Neural cell (in vitro differentiated cells): ENCODE results near the gene LPCAT3. TPM values are rescaled to one million over a fixed set of nuclear protein-coding genes. Genes with fewer than 3 reads are reported as not detected.

Experiments used
- H2AFZ ChIP-seq: fragments of 200-600, 300-800 bp; sonication (generic), shearing (Covaris generic); 2 replicates; pipeline ENCODE4 v1.6.0; 2014; ENCODE audit warnings: low read depth, mild to moderate bottlenecking, antibody characterized with exemption, low read length, moderate library complexity
- H3F3A ChIP-seq: fragments of 200-600 bp; shearing (Covaris generic); 2 replicates; pipeline ENCODE4 v1.6.1; 2016; ENCODE audit warnings: mild to moderate bottlenecking, moderate library complexity, mixed read lengths, antibody characterized with exemption, low read length; ENCODE audit not compliant: insufficient read depth, poor library complexity, severe bottlenecking
- H3K27ac ChIP-seq: fragments of 200-600, 300-800 bp; sonication (generic), shearing (Covaris generic); 2 replicates; pipeline ENCODE4 v1.5.1; 2014; ENCODE audit warnings: mild to moderate bottlenecking, low read length, moderate library complexity
- H3K27me3 ChIP-seq: fragments of 300-800, 200-600 bp; sonication (generic), shearing (Covaris generic); 2 replicates; pipeline ENCODE4 v1.6.0; 2014; ENCODE audit warnings: mild to moderate bottlenecking, low read depth, low read length, moderate library complexity; ENCODE audit not compliant: insufficient read depth
- H3K36me3 ChIP-seq: fragments of 300-800, 200-600 bp; sonication (generic), shearing (Covaris generic); 2 replicates; pipeline ENCODE4 v1.5.1; 2014; ENCODE audit warnings: mild to moderate bottlenecking, antibody characterized with exemption, low read length, moderate library complexity; ENCODE audit not compliant: insufficient read depth
- H3K4me2 ChIP-seq: fragments of 300-800, 200-600 bp; sonication (generic), shearing (Covaris generic); 2 replicates; pipeline ENCODE4 v1.6.0; 2014; ENCODE audit warnings: mild to moderate bottlenecking, low read length
- H3K4me3 ChIP-seq: fragments of 300-800, 200-600 bp; sonication (generic), shearing (Covaris generic); 2 replicates; pipeline ENCODE4 v1.5.1; 2014; ENCODE audit warnings: mild to moderate bottlenecking, low read length, moderate library complexity
- H3K79me2 ChIP-seq: fragments of 200-600 bp; shearing (Covaris generic); replicated peaks from 2 replicates; pipeline ENCODE4 v1.6.0; 2014; ENCODE audit warnings: mild to moderate bottlenecking, low read length, moderate library complexity; ENCODE audit not compliant: insufficient read depth
- H3K9ac ChIP-seq: fragments of 300-800, 200-600 bp; sonication (generic), shearing (Covaris generic); 2 replicates; pipeline ENCODE4 v1.6.1; 2016; ENCODE audit warnings: mild to moderate bottlenecking, low read length, mixed read lengths
- H3K9me2 ChIP-seq: fragments of 200-600 bp; shearing (Covaris generic); 2 replicates; pipeline ENCODE4 v1.6.1; 2016; ENCODE audit warnings: mild to moderate bottlenecking, low read length, mixed read lengths; ENCODE audit not compliant: insufficient read depth
- H3K9me3 ChIP-seq: fragments of 200-600, 300-800 bp; sonication (generic), shearing (Covaris generic); 2 replicates; pipeline ENCODE4 v1.6.1; 2016; ENCODE audit warnings: mild to moderate bottlenecking, mixed run types, low read length, moderate library complexity, mixed read lengths
- H4K20me1 ChIP-seq: fragments of 200-600 bp; shearing (Covaris generic); 2 replicates; pipeline ENCODE4 v1.6.1; 2016; ENCODE audit warnings: mild to moderate bottlenecking, mixed run types; ENCODE audit not compliant: insufficient read depth
- CTCF ChIP-seq: fragments of 450-650 bp; IDR thresholded peaks from 2 replicates; pipeline ENCODE4 v1.5.1; 2014; ENCODE audit warnings: antibody characterized with exemption, mild to moderate bottlenecking, moderate library complexity; ENCODE audit not compliant: poor library complexity, severe bottlenecking
- EP300 ChIP-seq: fragments of 450-650 bp; conservative IDR thresholded peaks from 2 replicates; pipeline ENCODE4 v1.6.1; 2014; ENCODE audit warnings: antibody characterized with exemption, mild to moderate bottlenecking, moderate library complexity; ENCODE audit not compliant: poor library complexity, severe bottlenecking
- EZH2 ChIP-seq: fragments of 200-600, 300-800 bp; shearing (Covaris generic), sonication (generic); IDR thresholded peaks from 2 replicates; pipeline ENCODE4 v1.6.1; 2014; ENCODE audit warnings: antibody characterized with exemption, low read length, borderline replicate concordance, mild to moderate bottlenecking; ENCODE audit not compliant: insufficient read depth, poor library complexity, severe bottlenecking
- MXI1 ChIP-seq: fragments of 450-650 bp; conservative IDR thresholded peaks from 2 replicates; pipeline ENCODE4 v1.6.1; 2014; ENCODE audit warnings: antibody characterized with exemption, mild to moderate bottlenecking; ENCODE audit not compliant: poor library complexity, severe bottlenecking
- POLR2AphosphoS5 ChIP-seq: IDR thresholded peaks from 2 replicates; pipeline ENCODE4 v1.6.1; 2012
- RAD21 ChIP-seq: fragments of 450-650 bp; conservative IDR thresholded peaks from 2 replicates; pipeline ENCODE4 v1.6.1; 2014; ENCODE audit warnings: antibody characterized with exemption, mild to moderate bottlenecking, moderate library complexity
- REST ChIP-seq: IDR thresholded peaks from 2 replicates; pipeline ENCODE4 v1.6.1; 2012; ENCODE audit warnings: borderline replicate concordance
- SMC3 ChIP-seq: fragments of 450-650 bp; conservative IDR thresholded peaks from 2 replicates; pipeline ENCODE4 v1.6.1; 2014; ENCODE audit warnings: antibody characterized with exemption, mild to moderate bottlenecking, moderate library complexity; ENCODE audit not compliant: poor library complexity
- TAF1 ChIP-seq: IDR thresholded peaks from 2 replicates; pipeline ENCODE4 v1.6.1; 2012; ENCODE audit warnings: low read depth
- polyA plus RNA-seq: library from polyadenylated mRNA; depleted of rRNA; stranded (reverse); fragments of >200 nt; gene quantifications from 2 replicates; pipeline ENCODE4 v1.2.3, GENCODE V29; 2014

LPCAT3 gene
- polyA plus RNA-seq, 1 donor from 2014 or later, result 14.4 TPM

- H3K9me3 ChIP-seq, result no peaks in the 10 kb centered on the region
- no peaks in the 10 kb centered on the region for H3F3A ChIP-seq
- no peak overlapping the region for H3K9ac ChIP-seq
- H3K27ac ChIP-seq, result no peak overlapping the region
- peaks cover 8% of the 10 kb centered on the region for H3K79me2 ChIP-seq
- H3K4me3 ChIP-seq, result no peak overlapping the region
- H2AFZ ChIP-seq, result no peak overlapping the region
- H3K36me3 ChIP-seq, result no peaks in the 10 kb centered on the region
- no peaks in the 10 kb centered on the region for H3K9me2 ChIP-seq
- no peaks in the 10 kb centered on the region for H3K27me3 ChIP-seq
- TF ChIP-seq CTCF, result no peak
- no peak for TF ChIP-seq MXI1
- TF ChIP-seq EZH2, result no peak
- TF ChIP-seq RAD21, result no peak
- no peak for TF ChIP-seq SMC3
- no peak for TF ChIP-seq TAF1
- TF ChIP-seq EP300, result no peak
- no peak for TF ChIP-seq POLR2AphosphoS5
- TF ChIP-seq REST, result no peak
- no peaks in the 10 kb centered on the region for H4K20me1 ChIP-seq
- no peak overlapping the region for H3K4me2 ChIP-seq
Observed at GRCh38 chr12:6964605-6965025, 53.7 kb downstream of the LPCAT3 start.

GRCh38 chr12:6963791-6964413 lies 54.4 kb downstream of the LPCAT3 start:
- no peaks in the 10 kb centered on the region for H3K9me3 ChIP-seq
- TF ChIP-seq POLR2AphosphoS5 (no peak), CTCF (no peak), EP300 (no peak), SMC3 (no peak), RAD21 (no peak), EZH2 (no peak), TAF1 (no peak), REST (no peak), MXI1 (no peak)
- no peaks in the 10 kb centered on the region for H3K36me3 ChIP-seq
- H3K9me2 ChIP-seq, result no peaks in the 10 kb centered on the region
- H3K4me2 ChIP-seq, result no peak overlapping the region
- H3K4me3 ChIP-seq, result no peak overlapping the region
- H3F3A ChIP-seq, result no peaks in the 10 kb centered on the region
- H2AFZ ChIP-seq, result no peak overlapping the region
- H3K9ac ChIP-seq, result no peak overlapping the region
- H3K27me3 ChIP-seq, result no peaks in the 10 kb centered on the region
- H3K79me2 ChIP-seq, result peaks cover 2% of the 10 kb centered on the region
- no peaks in the 10 kb centered on the region for H4K20me1 ChIP-seq
- no peak overlapping the region for H3K27ac ChIP-seq
